Measurements from ENCODE around the gene CEP57.
"Not testable (repeated sequence)": the region's sequence is repeated elsewhere in the genome, so short reads cannot be mapped to it uniquely, and the experiment has no call there.

The CEP57 gene

DNA sequence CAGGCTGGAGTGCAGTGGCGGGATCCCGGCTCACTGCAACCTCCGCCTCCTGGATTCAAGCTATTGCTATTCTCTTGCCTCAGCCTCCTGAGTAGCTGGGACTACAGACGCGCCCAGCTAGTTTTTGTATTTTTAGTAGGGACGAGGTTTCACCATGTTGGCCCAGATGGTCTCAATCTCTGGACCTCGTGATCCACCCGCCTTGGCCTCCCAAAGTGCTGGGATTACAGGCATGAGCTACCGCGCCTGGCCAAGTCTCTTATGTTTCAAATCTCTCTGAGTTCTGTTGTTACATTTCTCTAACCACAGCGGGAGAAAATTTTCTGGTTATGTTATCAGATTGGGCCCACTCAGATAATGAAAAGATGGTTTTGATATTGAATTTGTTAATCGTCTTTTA lies 10.1 kb downstream of the CEP57 start:
- no peak for DNase-seq

DNA sequence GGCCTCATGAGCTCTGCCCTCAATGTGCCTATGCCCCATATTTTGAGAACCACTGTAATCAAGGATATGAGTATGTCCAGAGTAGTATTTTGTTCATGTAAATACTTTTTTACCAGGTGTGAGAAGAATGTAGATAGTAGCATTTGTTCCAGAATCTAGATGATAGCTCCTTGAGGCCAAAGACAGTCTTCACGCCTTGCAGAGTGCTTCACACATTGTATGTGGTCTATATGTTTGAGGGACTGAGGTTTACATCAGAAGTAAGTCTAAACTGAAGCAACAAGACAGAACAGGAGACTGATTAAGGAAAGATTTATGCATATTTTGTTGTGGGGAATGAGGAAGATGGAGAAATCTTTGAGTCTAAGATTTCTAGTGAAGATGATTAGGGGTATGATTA lies 12.5 kb downstream of the CEP57 start:
- DNase-seq: no peak

DNA sequence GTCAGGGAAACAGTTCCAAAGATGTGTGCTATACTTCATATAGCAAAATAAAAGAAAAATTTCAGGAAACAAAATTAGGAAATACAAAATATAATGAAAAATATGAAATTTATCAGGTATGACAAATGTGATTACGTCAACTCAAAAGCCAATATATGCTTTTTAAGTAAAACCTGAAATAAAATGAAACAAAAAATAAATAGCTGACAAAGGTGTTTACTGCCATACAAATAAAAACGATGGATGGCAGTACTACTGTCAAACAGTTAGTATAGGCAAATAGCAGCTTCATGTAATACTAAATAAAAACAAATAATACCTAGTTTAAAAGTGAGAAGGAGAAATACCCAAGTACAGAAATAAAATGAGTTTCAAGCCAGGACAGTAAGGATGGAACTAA lies 13.7 kb downstream of the CEP57 start:
- DNase-seq: no peak

DNA sequence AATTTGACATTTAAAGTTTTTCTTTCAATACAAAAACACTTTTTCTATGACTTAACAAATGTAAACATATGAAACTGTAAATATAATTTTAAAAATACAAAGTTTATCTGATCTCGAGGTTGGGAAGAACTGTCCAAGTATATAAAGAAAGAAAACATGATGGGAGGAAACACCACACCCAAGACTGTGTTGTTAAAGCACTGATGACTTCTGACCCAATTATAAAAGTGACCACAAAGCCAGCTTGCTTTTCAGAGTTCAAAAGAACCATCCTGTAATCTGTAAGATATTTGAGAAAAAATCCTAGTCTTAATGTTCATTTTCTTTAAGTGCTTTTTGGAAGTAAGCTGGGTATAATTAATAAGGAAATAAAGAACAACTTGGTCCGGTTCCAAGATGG lies 15.6 kb downstream of the CEP57 start:
- DNase-seq: no peak

DNA sequence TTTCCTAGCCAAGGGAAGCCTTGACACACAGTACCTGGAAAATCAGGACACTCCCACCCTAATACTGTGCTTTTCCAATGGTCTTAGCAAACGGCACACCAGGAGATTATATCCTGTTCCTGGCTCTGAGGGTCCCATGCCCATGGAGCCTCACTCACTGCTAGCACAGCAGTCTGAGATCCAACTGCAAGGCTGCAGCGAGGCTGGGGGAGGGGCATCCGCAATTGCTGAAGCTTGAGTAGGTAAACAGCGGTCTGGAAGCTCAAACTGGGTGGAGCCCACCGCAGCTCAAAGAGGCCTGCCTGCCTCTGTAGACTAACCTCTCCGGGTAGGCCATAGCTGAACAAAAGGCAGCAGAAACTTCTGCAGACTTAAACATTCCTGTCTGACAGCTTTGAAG lies 16.2 kb downstream of the CEP57 start:
- not testable (repeated sequence) for DNase-seq

DNA sequence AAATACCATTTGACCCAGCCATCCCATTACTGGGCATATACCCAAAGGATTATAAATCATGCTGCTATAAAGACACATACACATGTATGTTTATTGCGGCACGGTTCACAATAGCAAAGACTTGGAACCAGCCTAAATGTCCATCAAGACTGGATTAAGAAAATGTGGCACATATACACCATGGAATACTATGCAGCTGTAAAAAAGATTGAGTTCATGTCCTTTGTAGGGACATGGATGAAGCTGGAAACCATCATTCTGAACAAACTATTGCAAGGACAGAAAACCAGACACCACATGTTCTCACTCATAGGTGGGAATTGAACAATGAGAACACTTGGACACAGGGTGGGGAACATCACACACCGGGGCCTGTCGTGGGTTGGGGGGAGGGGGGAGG lies 20.8 kb downstream of the CEP57 start:
- DNase-seq: not testable (repeated sequence)

DNA sequence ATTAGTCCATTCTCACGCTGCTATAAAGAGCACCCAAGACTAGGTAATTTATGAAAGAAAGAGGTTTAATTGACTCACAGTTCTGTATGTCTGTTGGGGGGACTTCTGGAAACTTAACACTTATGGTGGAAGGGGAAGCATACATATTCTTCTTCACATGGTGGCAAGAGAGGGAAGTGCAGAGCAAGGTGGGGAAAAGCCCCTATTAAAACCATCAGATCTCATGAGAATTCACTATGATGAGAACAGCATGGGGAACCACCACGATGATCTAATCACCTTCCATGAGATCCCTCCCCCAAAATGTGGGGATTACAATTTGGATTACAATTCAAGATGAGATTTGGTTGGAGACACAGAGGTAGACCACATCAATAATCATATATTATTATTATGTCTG lies 25.7 kb downstream of the CEP57 start:
- DNase-seq: no peak

DNA sequence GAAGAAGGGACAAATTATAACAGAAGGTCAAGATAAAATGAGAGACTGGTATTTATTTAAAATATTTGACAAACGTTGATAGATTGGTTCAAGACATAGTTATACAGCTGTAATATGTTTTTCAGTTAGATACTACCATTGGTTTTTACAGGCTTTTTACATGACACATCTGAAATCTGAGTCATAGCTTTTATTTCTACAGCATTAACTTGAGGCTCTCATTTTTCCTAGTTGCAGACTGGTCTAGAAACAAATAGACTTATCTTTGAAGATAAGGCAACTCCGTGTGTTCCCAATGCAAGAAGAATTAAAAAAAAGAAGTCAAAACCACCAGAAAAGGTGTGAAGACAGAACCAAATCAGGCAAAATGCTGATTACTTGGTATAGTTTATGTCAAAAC lies 31.3 kb downstream of the CEP57 start:
- no peak for DNase-seq

DNA sequence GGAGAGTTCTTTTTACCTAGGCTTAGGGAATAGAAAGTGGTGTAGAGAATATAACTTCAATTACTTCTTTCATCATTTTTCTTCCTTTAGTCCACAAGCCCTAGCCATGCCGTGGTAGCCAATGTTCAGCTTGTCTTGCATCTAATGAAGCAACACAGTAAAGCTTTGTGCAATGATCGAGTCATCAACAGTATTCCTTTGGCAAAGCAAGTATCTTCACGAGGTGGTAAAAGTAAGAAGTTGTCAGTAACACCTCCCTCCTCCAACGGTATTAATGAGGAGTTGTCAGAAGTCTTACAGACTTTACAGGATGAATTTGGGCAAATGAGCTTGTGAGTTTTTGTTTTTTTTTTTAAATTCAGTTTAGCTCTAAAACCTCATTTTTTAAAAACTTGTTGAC lies 37.4 kb downstream of the CEP57 start:
- DNase-seq: no peak

DNA sequence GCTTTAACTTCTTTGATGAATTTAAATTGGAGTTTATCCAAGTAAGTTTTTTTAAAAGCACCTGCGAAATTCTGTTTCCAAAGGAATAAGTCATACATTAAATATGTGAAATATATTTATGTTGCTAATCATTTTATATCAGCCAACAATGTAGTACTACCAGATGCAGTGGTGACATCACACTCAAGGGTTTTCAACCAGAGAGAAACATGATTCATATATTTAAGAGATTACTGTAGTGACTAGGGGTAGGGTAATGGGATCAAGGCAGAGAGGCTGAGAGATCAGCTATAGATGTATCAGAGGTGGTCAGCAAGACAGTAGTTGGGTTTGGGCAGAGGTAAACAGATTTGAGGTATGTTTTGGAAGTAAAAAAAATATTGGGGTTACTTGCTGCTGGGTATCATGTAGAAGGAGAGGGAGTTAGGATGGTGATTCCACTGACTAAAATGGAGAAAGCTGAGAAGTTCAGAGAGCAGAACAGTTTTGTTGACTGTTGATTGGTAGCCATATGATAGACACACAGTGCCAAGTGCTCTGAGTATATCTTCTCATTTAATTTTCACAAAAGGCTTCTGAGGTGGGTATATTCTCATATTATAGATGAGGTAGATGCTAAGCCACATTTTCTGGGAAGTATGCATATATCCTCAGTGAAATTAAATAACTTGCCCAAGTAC lies 39.4 kb downstream of the CEP57 start:
- DNase-seq: no peak

DNA sequence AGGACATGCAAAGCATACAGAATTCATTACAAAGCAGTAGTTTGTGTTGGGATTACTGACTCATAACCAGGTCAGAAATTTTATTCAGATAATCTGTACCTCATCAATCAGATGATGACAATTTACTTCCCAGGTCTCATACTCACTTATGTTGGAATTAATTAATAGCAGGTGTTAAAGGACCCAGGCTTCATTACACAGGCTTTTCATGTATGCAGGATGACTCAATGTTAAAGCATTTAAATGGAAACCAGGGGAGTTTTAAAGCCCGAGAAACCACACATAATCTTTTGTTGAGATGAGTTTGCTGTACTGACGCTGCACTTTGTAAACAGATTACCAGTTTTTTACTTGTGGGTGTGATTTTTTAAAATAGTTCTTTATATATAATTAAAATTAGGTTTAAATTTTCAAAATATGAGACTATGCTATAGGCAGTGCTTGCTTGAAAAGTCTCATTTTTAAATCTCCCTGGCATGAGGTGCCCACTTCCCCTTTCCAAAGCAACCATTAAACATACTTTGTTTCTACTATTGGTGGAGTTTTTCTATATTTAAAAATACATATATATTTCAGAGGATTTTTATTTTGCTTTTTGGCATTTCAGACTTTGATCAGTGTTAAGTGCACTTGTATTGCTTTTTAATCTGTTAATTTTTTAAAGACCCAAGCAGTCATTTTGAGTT lies 41.0 kb downstream of the CEP57 start:
- no peak for DNase-seq

DNA sequence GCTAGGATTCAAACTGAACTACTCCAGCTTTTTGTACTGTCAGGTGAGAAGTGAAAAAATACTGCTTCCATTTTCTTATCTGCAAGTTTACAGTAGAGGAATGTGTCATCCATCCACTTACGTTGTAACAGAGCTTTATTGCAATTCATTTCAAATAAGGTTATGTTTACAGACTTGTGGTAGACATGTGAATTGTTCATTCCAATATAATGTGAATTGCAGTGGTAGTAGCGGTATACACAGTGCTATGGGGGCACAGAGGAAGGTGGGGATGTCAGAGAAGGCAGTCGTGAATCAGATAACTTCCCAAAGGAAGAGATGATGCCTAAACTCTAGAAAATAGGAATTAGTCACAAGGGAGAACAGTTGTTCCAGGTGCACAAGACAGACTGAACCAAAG lies 42.5 kb downstream of the CEP57 start:
- DNase-seq: no peak

DNA sequence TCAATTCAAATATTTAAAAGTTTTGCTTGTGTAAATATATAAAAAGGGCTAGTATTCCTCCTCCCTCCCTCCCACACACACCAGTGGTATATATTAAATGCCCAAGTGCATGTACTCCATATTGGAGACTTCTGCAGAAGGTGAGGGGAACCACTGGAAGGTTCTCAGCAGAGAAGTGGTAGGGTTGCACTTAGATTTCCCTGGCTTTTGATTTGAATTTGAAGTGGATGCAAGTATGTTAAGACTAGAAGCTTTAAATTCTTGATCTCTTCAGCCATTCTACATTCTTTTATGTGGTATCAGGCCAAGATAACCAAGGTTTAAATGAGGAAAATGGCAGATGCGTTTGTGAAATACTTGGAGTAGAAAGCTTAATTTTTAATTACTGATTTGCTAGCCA lies 43.1 kb downstream of the CEP57 start:
- no peak for DNase-seq

DNA sequence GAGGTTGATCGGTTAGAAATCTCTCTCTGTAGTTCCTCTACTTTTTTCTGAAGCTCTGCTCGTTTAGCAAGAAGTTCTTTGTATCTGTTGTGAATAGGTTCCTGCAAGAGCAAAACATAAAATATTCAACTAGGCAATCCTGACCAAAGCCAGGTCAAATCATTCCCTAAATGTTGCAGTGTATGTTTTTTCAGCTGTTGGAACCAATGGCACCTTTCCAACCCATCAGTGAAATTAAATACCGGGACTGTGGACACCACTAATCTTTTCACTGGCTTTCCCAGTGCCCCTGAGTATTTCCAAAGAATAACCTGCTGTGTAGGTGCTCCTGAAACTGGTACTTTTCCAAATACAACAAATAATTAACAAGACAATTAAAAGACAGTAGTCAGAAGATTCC lies 45.1 kb downstream of the CEP57 start:
- no peak for DNase-seq

DNA sequence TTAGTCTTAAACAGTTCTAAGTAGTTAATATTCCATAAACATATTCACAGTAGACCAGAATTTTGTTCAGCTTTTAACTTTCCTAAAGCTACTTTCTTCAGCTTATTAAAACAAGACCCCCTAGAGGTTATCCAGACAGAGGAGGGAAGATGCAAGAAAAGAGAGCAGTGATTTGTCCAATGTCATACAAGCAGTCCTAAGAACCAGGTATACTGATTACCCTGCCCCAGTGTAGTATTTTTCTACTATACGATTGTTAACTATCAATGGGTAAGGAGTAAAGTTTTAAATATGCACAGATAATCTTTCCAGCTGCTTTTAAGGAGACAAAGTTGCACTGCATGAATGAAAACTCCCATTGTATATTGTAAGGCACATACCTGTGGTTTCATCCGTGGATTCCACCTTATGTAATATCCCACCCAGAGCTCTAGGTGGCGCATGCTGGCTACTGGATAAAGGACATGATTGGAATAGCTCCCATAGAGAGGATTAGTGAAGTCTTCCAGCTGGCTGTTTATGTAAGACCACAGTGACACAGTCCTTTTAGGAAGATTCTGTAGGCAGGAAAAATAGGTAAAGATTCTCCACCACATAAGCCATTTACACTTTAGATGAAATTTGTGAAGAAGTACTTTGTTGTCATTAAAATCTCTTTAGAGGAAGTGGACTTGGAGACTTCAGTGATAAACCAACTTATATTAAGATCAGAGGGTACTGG lies 45.6 kb downstream of the CEP57 start:
- DNase-seq: peak; percentile 23

DNA sequence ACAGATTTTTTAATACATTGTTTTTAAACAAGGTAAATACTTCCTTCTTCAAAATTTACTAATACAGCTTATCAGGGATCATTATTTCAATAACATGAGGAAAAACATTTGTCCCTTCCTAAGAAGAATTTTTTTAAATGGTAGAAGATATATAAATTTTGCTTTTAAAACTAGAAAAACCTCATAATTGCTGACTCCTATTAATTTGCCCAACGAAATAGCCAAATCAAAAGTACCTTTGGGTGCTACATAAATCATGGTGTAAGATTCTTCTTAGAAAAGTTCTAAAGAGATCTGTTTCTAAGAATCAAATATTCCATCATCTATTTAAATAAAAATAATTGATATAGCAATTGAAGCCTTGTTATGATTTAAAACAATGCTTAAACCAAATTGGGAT lies 54.9 kb downstream of the CEP57 start:
- DNase-seq: no peak

DNA sequence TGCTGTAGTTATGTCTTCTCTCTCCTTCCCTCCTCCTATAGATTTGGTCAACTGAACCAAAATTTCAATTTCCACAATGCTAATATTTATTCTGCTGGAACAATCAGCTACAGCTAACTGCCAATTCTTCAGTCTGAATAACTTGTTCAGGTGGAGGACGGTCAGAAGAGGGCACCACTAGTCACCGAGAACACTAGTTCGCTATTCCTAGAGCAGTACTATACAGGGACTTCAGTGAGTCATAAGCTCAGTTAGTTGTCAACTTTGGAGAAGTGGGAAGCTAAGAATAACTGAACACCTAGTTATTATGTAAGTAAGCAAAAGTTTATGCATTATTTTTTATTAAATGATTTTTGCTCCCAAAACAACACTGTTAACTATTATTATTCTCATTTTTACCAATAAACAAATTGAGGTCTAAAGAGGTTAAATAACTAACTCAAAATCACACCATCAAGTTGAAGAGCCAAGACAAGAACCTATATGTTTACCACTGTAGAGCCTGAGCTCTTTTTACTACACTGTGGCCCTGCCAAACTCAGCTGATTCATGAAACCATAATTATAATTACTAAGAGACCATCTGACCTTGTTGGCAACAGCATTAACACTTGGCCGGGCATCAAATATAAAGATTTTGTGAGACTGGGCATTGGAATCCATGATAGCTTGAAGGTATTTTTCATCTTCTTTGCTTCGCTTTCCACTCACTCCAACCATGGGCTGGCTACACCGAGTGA lies 59.0 kb downstream of the CEP57 start:
- DNase-seq: no peak

DNA sequence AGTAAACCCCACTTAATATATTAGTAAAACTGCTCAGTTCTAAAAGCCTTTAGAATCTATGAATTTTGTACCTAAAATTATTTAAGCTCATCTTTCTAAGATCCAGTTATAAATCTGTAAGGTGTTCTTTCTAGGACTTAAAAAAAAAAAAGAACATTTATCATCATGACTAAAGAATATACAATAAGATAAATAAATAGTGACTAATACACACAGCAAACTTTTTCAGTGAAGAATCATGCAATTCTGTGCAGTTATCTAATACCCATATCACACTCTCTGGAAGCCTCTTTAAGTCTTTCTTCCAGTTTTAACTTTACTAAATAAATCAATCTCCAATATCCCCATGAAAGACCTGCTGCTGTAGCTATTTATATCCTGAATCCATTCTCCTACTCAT lies 59.8 kb downstream of the CEP57 start:
- no peak for DNase-seq

DNA sequence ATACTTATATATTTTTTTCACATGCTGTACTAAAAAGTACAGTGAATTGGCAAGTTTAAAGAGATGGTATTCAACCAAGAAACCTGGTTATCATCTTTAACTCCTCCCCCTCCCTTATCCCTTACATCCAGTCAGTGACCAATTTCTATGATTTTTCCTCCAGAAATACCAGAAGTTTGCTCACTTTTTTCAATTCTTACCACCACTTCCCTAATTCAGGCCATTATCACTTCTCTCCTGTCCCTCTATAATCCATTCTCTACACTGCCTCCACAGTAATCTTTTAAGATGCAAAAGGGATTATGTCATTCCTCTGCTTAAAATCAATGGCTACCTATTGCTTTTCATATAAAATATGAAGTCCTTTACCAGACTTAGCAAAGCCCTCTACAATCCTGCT lies 62.8 kb downstream of the CEP57 start:
- DNase-seq: no peak

DNA sequence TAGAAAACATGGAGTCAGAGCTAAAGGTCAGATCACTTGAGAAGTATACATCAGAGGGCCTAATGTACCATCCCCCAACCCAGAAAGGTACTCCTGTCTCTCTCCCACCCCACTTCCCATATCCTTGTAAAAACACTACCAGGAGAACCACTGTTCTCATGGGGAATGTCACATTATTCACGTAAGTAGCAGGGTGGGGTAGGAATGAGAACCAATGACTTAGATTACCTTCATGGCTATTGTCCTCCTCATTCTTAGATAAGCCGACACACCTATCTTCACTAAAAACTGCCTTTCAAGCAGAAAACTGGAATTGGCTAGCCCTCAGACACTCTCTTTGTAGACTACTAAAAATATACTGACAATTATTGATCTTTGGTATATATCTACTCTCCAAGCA lies 63.6 kb downstream of the CEP57 start:
- no peak for DNase-seq

DNA sequence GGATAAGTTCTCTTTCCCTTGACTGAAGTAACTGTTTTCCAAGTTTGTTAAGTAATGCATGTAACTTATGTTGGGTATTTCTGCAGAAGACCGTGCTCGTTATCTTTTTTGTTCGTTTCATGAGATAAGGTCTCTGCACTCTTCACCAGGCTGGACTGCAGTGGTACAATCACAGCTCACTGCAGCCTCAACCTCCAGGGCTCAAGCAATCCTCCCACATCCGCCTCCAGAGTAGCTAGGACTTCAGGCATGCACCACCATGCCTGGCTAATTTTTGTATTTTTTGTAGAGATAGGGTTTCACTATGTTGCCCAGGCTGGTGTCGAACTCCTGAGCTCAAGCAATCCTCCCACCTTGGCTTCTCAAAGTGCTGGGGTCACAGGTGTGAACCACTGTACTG lies 64.1 kb downstream of the CEP57 start:
- not testable (repeated sequence) for DNase-seq

DNA sequence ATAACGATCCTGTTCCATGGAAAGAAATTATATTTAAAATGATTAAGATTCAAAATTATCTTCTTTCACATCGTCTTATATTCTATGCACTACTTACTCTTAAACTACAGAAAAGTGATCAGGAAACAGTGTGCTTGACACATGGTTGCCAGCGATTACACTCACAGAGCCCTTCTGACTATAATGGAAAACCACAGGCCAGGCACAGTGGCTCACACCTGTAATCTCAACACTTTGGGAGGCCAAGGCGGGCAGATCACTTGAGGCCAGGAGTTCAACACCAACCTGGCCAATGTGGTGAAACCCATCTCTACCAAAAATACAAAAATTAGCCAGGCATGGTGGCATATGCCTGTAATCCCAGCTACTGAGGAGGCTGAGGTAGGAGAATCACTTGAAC lies 69.7 kb downstream of the CEP57 start:
- DNase-seq: not testable (repeated sequence)

DNA sequence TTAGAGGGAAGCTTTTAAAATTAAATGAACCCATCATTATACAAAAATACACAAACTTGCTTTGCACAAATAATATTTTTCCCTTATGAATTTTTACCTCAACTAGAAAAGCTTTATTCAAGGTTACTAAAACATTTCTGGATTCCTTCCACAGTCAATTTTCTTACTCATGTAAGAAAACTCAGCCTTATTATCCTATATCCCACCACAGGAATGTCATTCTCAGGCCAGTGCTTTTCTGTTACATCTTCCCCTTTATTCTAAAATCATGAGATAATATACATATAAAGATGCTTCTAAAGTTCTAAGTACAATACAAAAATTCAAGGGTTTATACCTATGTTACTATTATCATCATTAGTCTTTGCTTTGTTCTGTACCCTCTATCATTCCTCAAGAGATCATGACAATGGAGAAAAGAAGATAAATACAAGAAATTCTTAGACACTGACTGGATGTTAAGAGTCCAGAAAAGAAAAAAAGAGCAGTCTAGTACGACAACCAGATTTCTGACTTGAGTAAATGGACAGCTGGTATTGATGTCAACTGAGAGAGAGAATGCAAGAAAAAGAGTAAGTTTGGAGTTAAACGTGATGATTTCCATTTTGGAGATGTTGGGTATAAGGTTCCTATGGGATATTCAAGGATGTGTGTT lies 73.3 kb downstream of the CEP57 start:
- DNase-seq: no peak
